HCT116 (cell line): Measurements from ENCODE around the gene RNF148. TPM values are rescaled to one million over a fixed set of nuclear protein-coding genes. Genes with fewer than 3 reads are reported as not detected.

Experiments used
- ATAC-seq: fragments of 200-7000 bp; cut with Tn5 transposase; 2 replicates; pipeline ENCODE4 v1.9.1; 2020; ENCODE audit warnings: mild to moderate bottlenecking, moderate library complexity
- BruUV-seq: library from RNA; stranded (reverse); fragments of 400-500 nt; replicated peaks from 2 replicates; lab custom pipeline; 2021; lab: Mats Ljungman, UMichigan
- CTCF ChIA-PET: fragments of 300-600 bp; sonication (Branson Sonifier 250); formaldehyde crosslinking; loops from one replicate; lab custom pipeline; 2021; ENCODE audit warnings: antibody characterized with exemption; lab: Charles Lee
- POLR2A ChIA-PET: fragments of 300-600, 350-600 bp; sonication (Branson Sonifier 250); formaldehyde crosslinking; loops from one replicate; lab custom pipeline; 2021; ENCODE audit warnings: antibody characterized with exemption; lab: Charles Lee
- RAD21 ChIA-PET, 2 experiments: fragments of 300-600 bp; sonication (Branson Sonifier 250); formaldehyde crosslinking; loops; one replicate each; lab custom pipeline; 2023; ENCODE audit warnings: low total read pairs in 2 of 2; ENCODE audit not compliant: uncharacterized antibody in 2 of 2, unreplicated experiment in 2 of 2, low non-redundant PET in 1 of 2; lab: Charles Lee
- DNase-seq: peaks from one replicate; pipeline ENCODE4 v3.0.0-alpha.2; 2010; ENCODE audit warnings: low read depth, low spot score
- H2AFZ ChIP-seq: fragments of 200-600 bp; shearing (Covaris generic), sonication (generic); 2 replicates; pipeline ENCODE4 v1.6.1; 2017; ENCODE audit warnings: low read depth, mixed run types, mixed read lengths, antibody characterized with exemption, low read length; ENCODE audit not compliant: poor library complexity, severe bottlenecking
- H3K27ac ChIP-seq: 2 replicates; pipeline ENCODE4 v1.5.1; 2012; ENCODE audit warnings: low read depth, low read length
- H3K27me3 ChIP-seq: fragments of 200-600 bp; sonication (generic); 2 replicates; pipeline ENCODE4 v1.6.1; 2016; ENCODE audit warnings: mixed run types, low read length, mixed read lengths; ENCODE audit not compliant: insufficient read depth
- H3K36me3 ChIP-seq, 2 experiments: fragments of 200-500 bp in 1 of 2; fragments of 200-600 bp in 1 of 2; sonication (Bioruptor generic) in 1 of 2; sonication (generic) in 1 of 2; 2 replicates each; pipeline versions ENCODE4 v1.5.1 to v1.6.1; 2014 to 2016; ENCODE audit warnings: low read length in 2 of 2, inconsistent platforms in 1 of 2, mixed read lengths in 1 of 2, mixed run types in 1 of 2; ENCODE audit not compliant: insufficient read depth in 2 of 2, control insufficient read depth in 1 of 2
- H3K4me1 ChIP-seq, 2 experiments: fragments of 200-600 bp in 1 of 2; sonication (generic) in 1 of 2; 2 replicates each; pipeline versions ENCODE4 v1.5.1 to v1.6.1; 2012 to 2017; ENCODE audit warnings: low read length in 2 of 2, inconsistent platforms in 1 of 2, mild to moderate bottlenecking in 1 of 2, mixed read lengths in 1 of 2, mixed run types in 1 of 2, moderate library complexity in 1 of 2; ENCODE audit not compliant: insufficient read depth in 2 of 2, control insufficient read depth in 1 of 2
- H3K4me2 ChIP-seq: fragments of 200-600 bp; sonication (generic); 2 replicates; pipeline ENCODE4 v1.6.1; 2017; ENCODE audit warnings: mixed run types, low read length, mixed read lengths
- H3K4me3 ChIP-seq, 2 experiments: fragments of 200-600 bp in 1 of 2; sonication (generic) in 1 of 2; replicated peaks in 1 of 2; 2 replicates each; pipeline ENCODE4 v1.5.1; 2011 to 2016; ENCODE audit warnings: low read length in 2 of 2, control low read depth in 1 of 2, low read depth in 1 of 2, mild to moderate bottlenecking in 1 of 2, mixed read lengths in 1 of 2, mixed run types in 1 of 2
- H3K79me2 ChIP-seq: fragments of 200-600 bp; sonication (generic); 2 replicates; pipeline ENCODE4 v1.6.1; 2017; ENCODE audit warnings: mild to moderate bottlenecking, mixed run types, low read length, moderate library complexity, mixed read lengths; ENCODE audit not compliant: insufficient read depth
- H3K9ac ChIP-seq: fragments of 200-600 bp; sonication (generic); 2 replicates; pipeline ENCODE4 v1.6.1; 2016; ENCODE audit warnings: low read length, mixed read lengths
- H3K9me2 ChIP-seq: fragments of 200-600 bp; sonication (generic), shearing (Covaris generic); 2 replicates; pipeline ENCODE4 v1.6.1; 2017; ENCODE audit warnings: mixed run types, mild to moderate bottlenecking, moderate library complexity; ENCODE audit not compliant: insufficient read depth
- H3K9me3 ChIP-seq, 2 experiments: fragments of 200-500 bp in 1 of 2; fragments of 200-600 bp in 1 of 2; sonication (Bioruptor generic) in 1 of 2; sonication (generic) in 1 of 2; 2 replicates each; pipeline ENCODE4 v1.6.1; 2014 to 2017; ENCODE audit warnings: low read length in 2 of 2, mixed read lengths in 2 of 2, inconsistent platforms in 1 of 2, low read depth in 1 of 2, mild to moderate bottlenecking in 1 of 2, mixed run types in 1 of 2, moderate library complexity in 1 of 2; ENCODE audit not compliant: control insufficient read depth in 1 of 2, insufficient read depth in 1 of 2
- H4K20me1 ChIP-seq: fragments of 200-600 bp; sonication (generic), shearing (Covaris generic); 2 replicates; pipeline ENCODE4 v1.6.1; 2017; ENCODE audit warnings: mixed run types, mild to moderate bottlenecking, moderate library complexity; ENCODE audit not compliant: insufficient read depth
- CBX3 ChIP-seq: IDR thresholded peaks from 2 replicates; pipeline ENCODE4 v1.6.1; 2012; ENCODE audit warnings: low read depth
- EGR1 ChIP-seq: IDR thresholded peaks from 2 replicates; pipeline ENCODE4 v1.6.1; 2012; ENCODE audit warnings: low read depth
- FOSL1 ChIP-seq: IDR thresholded peaks from 2 replicates; pipeline ENCODE4 v1.6.1; 2012; ENCODE audit warnings: low read depth
- POLR2A ChIP-seq: IDR thresholded peaks from 2 replicates; pipeline ENCODE4 v1.7.0; 2011; ENCODE audit warnings: borderline replicate concordance; ENCODE audit not compliant: insufficient read depth, insufficient read length; ENCODE audit errors: extremely low read depth
- SP1 ChIP-seq: IDR thresholded peaks from 2 replicates; pipeline ENCODE4 v1.6.1; 2012; ENCODE audit warnings: low read depth
- YY1 ChIP-seq: IDR thresholded peaks from 2 replicates; pipeline ENCODE4 v1.6.1; 2011; ENCODE audit warnings: low read length, low read depth, moderate library complexity, mild to moderate bottlenecking; ENCODE audit not compliant: insufficient replicate concordance; ENCODE audit errors: extremely low read depth
- ZBTB33 ChIP-seq: IDR thresholded peaks from 2 replicates; pipeline ENCODE4 v1.6.1; 2011; ENCODE audit warnings: mild to moderate bottlenecking, low read length, moderate library complexity; ENCODE audit not compliant: insufficient replicate concordance; ENCODE audit errors: extremely low read depth
- ZFX ChIP-seq: fragments of 450-650 bp; IDR thresholded peaks from 2 replicates; pipeline ENCODE4 v1.6.1; 2017
- intact Hi-C: fragments of 100-400 bp; cut with micrococcal nuclease; formaldehyde crosslinking; loops from 2 replicates; pipeline ENCODE4 v1.10.0; 2022
- total RNA-seq: library from RNA; stranded (reverse); gene quantifications from one replicate; pipeline ENCODE4 v1.2.1, GENCODE V29; 2021; ENCODE audit not compliant: unreplicated experiment

RNF148 gene
- total RNA-seq, 1 experiment from 2014 or later: 0.22 TPM

GRCh38 chr7:122748195-122748594 is 45.5 kb upstream of the RNF148 start:
- Histone ChIP-seq H3K27ac (no peak overlapping the region), H3K36me3 (no peaks in the 10 kb centered on the region), H4K20me1 (no peaks in the 10 kb centered on the region), H3K9ac (no peak overlapping the region), H3K4me2 (no peak overlapping the region), H3K79me2 (no peaks in the 10 kb centered on the region), H3K9me3 (no peaks in the 10 kb centered on the region), H3K9me2 (no peaks in the 10 kb centered on the region), H3K27me3 (no peaks in the 10 kb centered on the region), H3K4me1 (no peaks in the 10 kb centered on the region), H3K4me3 (no peak overlapping the region), H2AFZ (no peak overlapping the region)
- intact Hi-C loops: no loop called here
- ChIA-PET CTCF (no interaction called here), POLR2A (no interaction called here), RAD21 (no interaction called here)
- DNase-seq: no peak
- no TSS peak for BruUV-seq
- TF ChIP-seq POLR2A (no peak), ZBTB33 (no peak), SP1 (no peak), CBX3 (no peak), EGR1 (no peak), FOSL1 (no peak)
- ATAC-seq: no peak

GRCh38 chr7:122746948-122747347 is 44.2 kb upstream of the RNF148 start:
- H3K27me3 ChIP-seq: no peaks in the 10 kb centered on the region
- TF ChIP-seq YY1 (no peak), ZFX (no peak)
- TF ChIP-seq, all 23 proteins: peak for 0
- ChIA-PET CTCF (no interaction called here), POLR2A (no interaction called here), RAD21 (no interaction called here)
- Histone ChIP-seq H3K4me2 (no peak overlapping the region), H4K20me1 (no peaks in the 10 kb centered on the region), H3K27ac (no peak overlapping the region), H3K36me3 (no peaks in the 10 kb centered on the region), H3K4me3 (no peak overlapping the region), H3K4me1 (no peaks in the 10 kb centered on the region), H3K9ac (no peak overlapping the region), H3K9me3 (no peaks in the 10 kb centered on the region), H3K79me2 (no peaks in the 10 kb centered on the region), H3K9me2 (no peaks in the 10 kb centered on the region), H2AFZ (no peak overlapping the region)
- ATAC-seq: no peak
- DNase-seq: no peak
- intact Hi-C loops: no loop called here
- BruUV-seq: no TSS peak
